CD4-positive, alpha-beta memory T cell (primary cell): ENCODE results near the gene CBR4. TPM values are rescaled to one million over a fixed set of nuclear protein-coding genes. Genes with fewer than 3 reads are reported as not detected.
"Not testable (repeated sequence)": the region's sequence is repeated elsewhere in the genome, so short reads cannot be mapped to it uniquely, and the experiment has no call there.

Source experiments
- CTCF ChIA-PET: fragments of 350-600 bp; sonication (Branson Sonifier 250); formaldehyde crosslinking; loops from one replicate; lab custom pipeline; 2021; ENCODE audit warnings: inconsistent platforms; ENCODE audit not compliant: partially characterized antibody; lab: Charles Lee
- POLR2A ChIA-PET: fragments of 350-600 bp; sonication (Branson Sonifier 250); formaldehyde crosslinking; loops from one replicate; lab custom pipeline; 2021; ENCODE audit not compliant: partially characterized antibody; lab: Charles Lee
- DNase-seq, 5 donors: peaks; one replicate each; pipeline versions ENCODE4 v3.0.0 to v3.0.0-alpha.2; 2020 to 2022; ENCODE audit warnings: mixed read lengths in 1 of 5
- H3K27ac ChIP-seq: one replicate; pipeline ENCODE4 v1.7.0; 2013; ENCODE audit warnings: low read depth, low read length
- H3K27me3 ChIP-seq: 2 replicates; pipeline ENCODE4 v1.7.0; 2013; ENCODE audit warnings: mild to moderate bottlenecking, low read length, moderate library complexity; ENCODE audit not compliant: insufficient read depth
- H3K36me3 ChIP-seq: 2 replicates; pipeline ENCODE4 v1.7.0; 2013; ENCODE audit warnings: mild to moderate bottlenecking, low read length, moderate library complexity; ENCODE audit not compliant: insufficient read depth
- H3K4me1 ChIP-seq: 2 replicates; pipeline ENCODE4 v1.7.0; 2013; ENCODE audit warnings: mild to moderate bottlenecking, low read length, moderate library complexity; ENCODE audit not compliant: insufficient read depth
- H3K4me3 ChIP-seq, 2 donors: one replicate each; pipeline ENCODE4 v1.7.0; 2013; ENCODE audit warnings: low read length in 2 of 2, mild to moderate bottlenecking in 1 of 2
- H3K9me3 ChIP-seq, 2 donors: one replicate each; pipeline ENCODE4 v1.7.0; 2013; ENCODE audit warnings: low read length in 2 of 2, control low read depth in 1 of 2; ENCODE audit not compliant: control insufficient read depth in 1 of 2
- H3K27ac Mint-ChIP-seq, 7 donors: one replicate each; pipeline ENCODE4 v1.8.0; 2020 to 2021; ENCODE audit warnings: mixed read lengths in 7 of 7, mild to moderate bottlenecking in 6 of 7, inconsistent platforms in 3 of 7, moderate library complexity in 3 of 7
- H3K27me3 Mint-ChIP-seq, 2 donors: one replicate each; pipeline ENCODE4 v1.8.0; 2020 to 2021; ENCODE audit warnings: mixed read lengths in 2 of 2
- H3K36me3 Mint-ChIP-seq, 2 donors: one replicate each; pipeline ENCODE4 v1.8.0; 2020 to 2021; ENCODE audit warnings: mixed read lengths in 2 of 2, inconsistent platforms in 1 of 2, mild to moderate bottlenecking in 1 of 2
- H3K4me1 Mint-ChIP-seq, 4 donors: one replicate each; pipeline ENCODE4 v1.8.0; 2020 to 2021; ENCODE audit warnings: mixed read lengths in 4 of 4, mild to moderate bottlenecking in 1 of 4
- H3K4me3 Mint-ChIP-seq, 8 donors: one replicate each; pipeline ENCODE4 v1.8.0; 2020 to 2021; ENCODE audit warnings: mixed read lengths in 8 of 8, mild to moderate bottlenecking in 7 of 8, moderate library complexity in 6 of 8, inconsistent platforms in 3 of 8
- H3K9me3 Mint-ChIP-seq, 8 donors: one replicate each; pipeline ENCODE4 v1.8.0; 2020 to 2021; ENCODE audit warnings: mixed read lengths in 8 of 8, mild to moderate bottlenecking in 5 of 8, inconsistent platforms in 3 of 8, moderate library complexity in 1 of 8
- intact Hi-C: fragments of 100-400 bp; cut with micrococcal nuclease; formaldehyde crosslinking; loops from one replicate; pipeline ENCODE4 v1.15.1; 2023
- polyA plus RNA-seq, 2 donors: library from polyadenylated mRNA; unstranded; fragments of 300-500 nt; fragmentation: Illumina TruSeq; gene quantifications; one replicate each; pipeline ENCODE4 v1.2.3, GENCODE V29; 2021
- total RNA-seq, 2 experiments: library from RNA; stranded (reverse); gene quantifications; one replicate each; pipeline ENCODE4 v1.2.3, GENCODE V29; 2021

CBR4 gene
- total and polyA plus RNA-seq, 4 experiments from 2014 or later: 3.1 to 20.0 (median 14.4) TPM

- Mint-ChIP-seq H3K27ac (no peak overlapping the region), H3K4me3 (no peak overlapping the region), H3K4me1 (no peaks in the 10 kb centered on the region), H3K27me3 (peaks cover 4 to 5% of the 10 kb centered on the region in 2 donors), H3K36me3 (no peaks in the 10 kb centered on the region), H3K9me3 (no peaks in the 10 kb centered on the region)
- Histone ChIP-seq H3K27me3 (no peaks in the 10 kb centered on the region), H3K9me3 (no peaks in the 10 kb centered on the region), H3K27ac (no peak overlapping the region), H3K4me3 (no peak overlapping the region), H3K36me3 (no peaks in the 10 kb centered on the region), H3K4me1 (no peaks in the 10 kb centered on the region)
- ChIA-PET CTCF (interaction anchor here (1.4 kb wide), 1 partner anchor 8 kb away, joined by 3 read pairs; no protein-coding TSS in a partner anchor), POLR2A (no interaction called here)
- DNase-seq: no peak
- intact Hi-C loops: no loop called here
These were observed 30.7 kb upstream of the CBR4 start for GRCh38 chr4:169040559-169041261.

- H3K4me3 Mint-ChIP-seq: no peak overlapping the region
- ChIA-PET POLR2A (no interaction called here), CTCF (interaction anchor here (1.4 kb wide), 1 partner anchor 9 kb away, joined by 3 read pairs; no protein-coding TSS in a partner anchor)
- H3K4me1 Mint-ChIP-seq: no peaks in the 10 kb centered on the region
- Histone ChIP-seq H3K27me3 (no peaks in the 10 kb centered on the region), H3K4me1 (no peaks in the 10 kb centered on the region), H3K9me3 (no peaks in the 10 kb centered on the region), H3K4me3 (no peak overlapping the region), H3K36me3 (no peaks in the 10 kb centered on the region), H3K27ac (no peak overlapping the region)
- H3K27me3 Mint-ChIP-seq: peaks cover 4 to 5% of the 10 kb centered on the region in 2 donors
- H3K36me3 Mint-ChIP-seq: no peaks in the 10 kb centered on the region
- no peaks in the 10 kb centered on the region for H3K9me3 Mint-ChIP-seq
- intact Hi-C loops: no loop called here
- H3K27ac Mint-ChIP-seq: no peak overlapping the region
- no peak for DNase-seq
These were observed 29.3 kb upstream of the CBR4 start for GRCh38 chr4:169039251-169039954.

GRCh38 chr4:169037506-169037905, 27.5 kb upstream of the CBR4 start:
- H3K36me3 Mint-ChIP-seq: no peaks in the 10 kb centered on the region
- Histone ChIP-seq H3K27me3 (no peaks in the 10 kb centered on the region), H3K27ac (no peak overlapping the region), H3K4me1 (no peaks in the 10 kb centered on the region), H3K4me3 (no peak overlapping the region), H3K9me3 (no peaks in the 10 kb centered on the region), H3K36me3 (no peaks in the 10 kb centered on the region)
- intact Hi-C loops: no loop called here
- ChIA-PET POLR2A (no interaction called here), CTCF (interaction anchor here (0.7 kb wide), 1 partner anchor 908 kb away, joined by 4 read pairs; no protein-coding TSS in a partner anchor)
- H3K27ac Mint-ChIP-seq: no peak overlapping the region
- no peak for DNase-seq
- H3K4me3 Mint-ChIP-seq: no peak overlapping the region
- no peaks in the 10 kb centered on the region for H3K9me3 Mint-ChIP-seq
- H3K27me3 Mint-ChIP-seq: peaks cover 3 to 4% of the 10 kb centered on the region in 2 donors
- no peaks in the 10 kb centered on the region for H3K4me1 Mint-ChIP-seq

- CTCF ChIA-PET, DNase-seq, H3K36me3 ChIP-seq, H3K4me3 ChIP-seq, POLR2A ChIA-PET, intact Hi-C loops, H3K27ac ChIP-seq, H3K27me3 Mint-ChIP-seq, H3K4me3 Mint-ChIP-seq, H3K9me3 ChIP-seq, H3K27me3 ChIP-seq, H3K4me1 Mint-ChIP-seq, H3K36me3 Mint-ChIP-seq, H3K27ac Mint-ChIP-seq, H3K9me3 Mint-ChIP-seq, H3K4me1 ChIP-seq: not testable (repeated sequence)
These were observed 26.0 kb upstream of the CBR4 start for GRCh38 chr4:169035871-169036620.

- Mint-ChIP-seq H3K36me3 (no peaks in the 10 kb centered on the region), H3K9me3 (no peaks in the 10 kb centered on the region), H3K4me3 (no peak overlapping the region), H3K27me3 (peaks cover 2 to 3% of the 10 kb centered on the region in 2 donors), H3K4me1 (no peaks in the 10 kb centered on the region), H3K27ac (no peak overlapping the region)
- ChIA-PET CTCF (no interaction called here), POLR2A (no interaction called here)
- intact Hi-C loops: no loop called here
- H3K4me1 ChIP-seq: no peaks in the 10 kb centered on the region
- H3K4me3 ChIP-seq: no peak overlapping the region
- H3K27me3 ChIP-seq: no peaks in the 10 kb centered on the region
- H3K36me3 ChIP-seq: no peaks in the 10 kb centered on the region
- H3K27ac ChIP-seq: no peak overlapping the region
- DNase-seq: no peak
- H3K9me3 ChIP-seq: no peaks in the 10 kb centered on the region
These were observed 23.6 kb upstream of the CBR4 start for GRCh38 chr4:169033660-169034059.

GRCh38 chr4:169032883-169033645, 23.0 kb upstream of the CBR4 start:
- Mint-ChIP-seq H3K27me3 (peaks cover 2 to 4% of the 10 kb centered on the region in 2 donors), H3K4me3 (no peak overlapping the region)
- H3K27me3 ChIP-seq: no peaks in the 10 kb centered on the region

More at GRCh38 chr4:169032883-169033645, 23.0 kb upstream of the CBR4 start:
- Histone ChIP-seq H3K36me3 (no peaks in the 10 kb centered on the region), H3K9me3 (no peaks in the 10 kb centered on the region), H3K4me1 (no peaks in the 10 kb centered on the region), H3K27ac (no peak overlapping the region), H3K4me3 (no peak overlapping the region)
- no peak overlapping the region for H3K27ac Mint-ChIP-seq
- CTCF ChIA-PET: no interaction called here
- intact Hi-C loops: no loop called here
- H3K4me1 Mint-ChIP-seq: no peaks in the 10 kb centered on the region
- no peak for DNase-seq
- no peaks in the 10 kb centered on the region for H3K36me3 Mint-ChIP-seq
- POLR2A ChIA-PET: no interaction called here
- no peaks in the 10 kb centered on the region for H3K9me3 Mint-ChIP-seq
